ENCODE data around the gene RGS16.

GRCh38 chr1:182580736-182581135 is 23.5 kb downstream of the RGS16 start:
- TF ChIP-seq EZH2 (IDR thresholded peaks at IDR 0.05) (no peak), CTCF (IDR thresholded peaks at IDR 0.05 in 2 of 3, conservative IDR thresholded peaks at IDR 0.05 in 1 of 3; ENCODE audit: borderline replicate concordance in 1 of 3, insufficient read depth in 1 of 3, low read depth in 2 of 3, low read length in 2 of 3) (no peak), POLR2A (IDR thresholded peaks at IDR 0.05; ENCODE audit: borderline replicate concordance, extremely low read depth, insufficient read depth, insufficient read length) (no peak), EZH2phosphoT487 (IDR thresholded peaks at IDR 0.05; ENCODE audit: borderline replicate concordance) (no peak), REST (IDR thresholded peaks at IDR 0.05; ENCODE audit: low read depth) (no peak)

Data from HCT116 (cell line).